Liver (tissue), 3 donors: ENCODE data around the gene KIF6.

Source experiments
- JUND ChIP-seq, 2 donors: IDR thresholded peaks; 2 replicates each; pipeline ENCODE4 v1.6.1; 2016; ENCODE audit warnings: antibody characterized with exemption in 2 of 2
- RAD21 ChIP-seq, 2 donors: IDR thresholded peaks; 2 replicates each; pipeline ENCODE4 v1.6.1; 2016; ENCODE audit warnings: antibody characterized with exemption in 2 of 2, mild to moderate bottlenecking in 2 of 2
- RXRA ChIP-seq, 2 donors: IDR thresholded peaks; 2 replicates each; pipeline ENCODE4 v1.6.1; 2017 to 2018; ENCODE audit warnings: antibody characterized with exemption in 2 of 2, mild to moderate bottlenecking in 1 of 2
- TAF1 ChIP-seq: conservative IDR thresholded peaks from 2 replicates; pipeline ENCODE4 v1.6.1; 2016; ENCODE audit warnings: antibody characterized with exemption, mild to moderate bottlenecking
- YY1 ChIP-seq: IDR thresholded peaks from 2 replicates; pipeline ENCODE4 v1.6.1; 2016; ENCODE audit warnings: antibody characterized with exemption, mild to moderate bottlenecking
- TF ChIP-seq, protein P1 (sequence below): fragments of 150-350 bp; IDR thresholded peaks from 2 replicates; pipeline ENCODE4 v1.5.1; 2017; ENCODE audit warnings: improper control_type of control experiment, low read depth, low read length; ENCODE audit not compliant: missing input control
- TF ChIP-seq, protein P2 (sequence below): IDR thresholded peaks from 2 replicates; pipeline ENCODE4 v1.6.1; 2016; ENCODE audit warnings: antibody characterized with exemption
- TF ChIP-seq, protein P3 (sequence below): IDR thresholded peaks from 2 replicates; pipeline ENCODE4 v1.6.1; 2016; ENCODE audit warnings: antibody characterized with exemption
- TF ChIP-seq, protein P4 (sequence below): IDR thresholded peaks from 2 replicates; pipeline ENCODE4 v1.6.1; 2016; ENCODE audit warnings: antibody characterized with exemption, mild to moderate bottlenecking
- donor health status: healthy.
- donor health status: healthy.

DNA sequence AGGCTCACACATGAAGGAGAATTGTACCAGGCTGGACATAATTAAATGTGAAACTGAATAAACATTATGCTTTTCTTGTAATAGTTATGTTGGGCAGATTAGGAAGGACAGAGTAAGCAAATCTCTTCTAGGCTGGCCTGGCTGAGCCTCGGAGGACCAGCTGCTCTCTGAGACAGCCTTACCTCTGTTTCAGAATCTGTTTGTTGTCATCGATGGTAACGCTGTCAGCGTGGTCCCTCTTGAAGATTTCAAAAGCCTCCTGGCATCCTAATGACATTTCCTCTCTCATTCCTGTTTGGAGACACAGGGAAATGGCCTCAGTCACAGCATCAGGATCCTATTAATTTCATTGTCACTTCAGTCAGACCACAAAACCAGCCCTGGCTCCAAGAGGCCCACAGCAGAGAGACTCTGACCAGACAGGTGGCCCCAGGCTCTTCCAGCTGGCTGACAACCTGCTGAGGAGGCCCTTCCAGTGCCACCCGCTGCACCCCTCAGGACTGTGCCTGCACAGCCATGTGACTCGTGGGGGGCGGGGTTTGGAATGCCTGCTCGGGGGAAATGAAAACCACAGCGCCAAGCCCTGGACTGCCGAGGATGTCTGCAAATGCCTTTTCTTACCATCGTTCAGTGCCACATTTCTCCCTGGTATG, 294.2 kb downstream of the KIF6 start:
- TF ChIP-seq, protein P1, sequence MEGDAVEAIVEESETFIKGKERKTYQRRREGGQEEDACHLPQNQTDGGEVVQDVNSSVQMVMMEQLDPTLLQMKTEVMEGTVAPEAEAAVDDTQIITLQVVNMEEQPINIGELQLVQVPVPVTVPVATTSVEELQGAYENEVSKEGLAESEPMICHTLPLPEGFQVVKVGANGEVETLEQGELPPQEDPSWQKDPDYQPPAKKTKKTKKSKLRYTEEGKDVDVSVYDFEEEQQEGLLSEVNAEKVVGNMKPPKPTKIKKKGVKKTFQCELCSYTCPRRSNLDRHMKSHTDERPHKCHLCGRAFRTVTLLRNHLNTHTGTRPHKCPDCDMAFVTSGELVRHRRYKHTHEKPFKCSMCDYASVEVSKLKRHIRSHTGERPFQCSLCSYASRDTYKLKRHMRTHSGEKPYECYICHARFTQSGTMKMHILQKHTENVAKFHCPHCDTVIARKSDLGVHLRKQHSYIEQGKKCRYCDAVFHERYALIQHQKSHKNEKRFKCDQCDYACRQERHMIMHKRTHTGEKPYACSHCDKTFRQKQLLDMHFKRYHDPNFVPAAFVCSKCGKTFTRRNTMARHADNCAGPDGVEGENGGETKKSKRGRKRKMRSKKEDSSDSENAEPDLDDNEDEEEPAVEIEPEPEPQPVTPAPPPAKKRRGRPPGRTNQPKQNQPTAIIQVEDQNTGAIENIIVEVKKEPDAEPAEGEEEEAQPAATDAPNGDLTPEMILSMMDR: no peak
- TF ChIP-seq TAF1: no peak
- no peak for TF ChIP-seq RAD21 (IDR thresholded peaks at IDR 0.05)
- TF ChIP-seq, protein P2, sequence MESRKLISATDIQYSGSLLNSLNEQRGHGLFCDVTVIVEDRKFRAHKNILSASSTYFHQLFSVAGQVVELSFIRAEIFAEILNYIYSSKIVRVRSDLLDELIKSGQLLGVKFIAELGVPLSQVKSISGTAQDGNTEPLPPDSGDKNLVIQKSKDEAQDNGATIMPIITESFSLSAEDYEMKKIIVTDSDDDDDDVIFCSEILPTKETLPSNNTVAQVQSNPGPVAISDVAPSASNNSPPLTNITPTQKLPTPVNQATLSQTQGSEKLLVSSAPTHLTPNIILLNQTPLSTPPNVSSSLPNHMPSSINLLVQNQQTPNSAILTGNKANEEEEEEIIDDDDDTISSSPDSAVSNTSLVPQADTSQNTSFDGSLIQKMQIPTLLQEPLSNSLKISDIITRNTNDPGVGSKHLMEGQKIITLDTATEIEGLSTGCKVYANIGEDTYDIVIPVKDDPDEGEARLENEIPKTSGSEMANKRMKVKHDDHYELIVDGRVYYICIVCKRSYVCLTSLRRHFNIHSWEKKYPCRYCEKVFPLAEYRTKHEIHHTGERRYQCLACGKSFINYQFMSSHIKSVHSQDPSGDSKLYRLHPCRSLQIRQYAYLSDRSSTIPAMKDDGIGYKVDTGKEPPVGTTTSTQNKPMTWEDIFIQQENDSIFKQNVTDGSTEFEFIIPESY: no peak
- TF ChIP-seq, protein P3, sequence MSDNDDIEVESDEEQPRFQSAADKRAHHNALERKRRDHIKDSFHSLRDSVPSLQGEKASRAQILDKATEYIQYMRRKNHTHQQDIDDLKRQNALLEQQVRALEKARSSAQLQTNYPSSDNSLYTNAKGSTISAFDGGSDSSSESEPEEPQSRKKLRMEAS: no peak
- TF ChIP-seq YY1: no peak
- TF ChIP-seq, protein P4, sequence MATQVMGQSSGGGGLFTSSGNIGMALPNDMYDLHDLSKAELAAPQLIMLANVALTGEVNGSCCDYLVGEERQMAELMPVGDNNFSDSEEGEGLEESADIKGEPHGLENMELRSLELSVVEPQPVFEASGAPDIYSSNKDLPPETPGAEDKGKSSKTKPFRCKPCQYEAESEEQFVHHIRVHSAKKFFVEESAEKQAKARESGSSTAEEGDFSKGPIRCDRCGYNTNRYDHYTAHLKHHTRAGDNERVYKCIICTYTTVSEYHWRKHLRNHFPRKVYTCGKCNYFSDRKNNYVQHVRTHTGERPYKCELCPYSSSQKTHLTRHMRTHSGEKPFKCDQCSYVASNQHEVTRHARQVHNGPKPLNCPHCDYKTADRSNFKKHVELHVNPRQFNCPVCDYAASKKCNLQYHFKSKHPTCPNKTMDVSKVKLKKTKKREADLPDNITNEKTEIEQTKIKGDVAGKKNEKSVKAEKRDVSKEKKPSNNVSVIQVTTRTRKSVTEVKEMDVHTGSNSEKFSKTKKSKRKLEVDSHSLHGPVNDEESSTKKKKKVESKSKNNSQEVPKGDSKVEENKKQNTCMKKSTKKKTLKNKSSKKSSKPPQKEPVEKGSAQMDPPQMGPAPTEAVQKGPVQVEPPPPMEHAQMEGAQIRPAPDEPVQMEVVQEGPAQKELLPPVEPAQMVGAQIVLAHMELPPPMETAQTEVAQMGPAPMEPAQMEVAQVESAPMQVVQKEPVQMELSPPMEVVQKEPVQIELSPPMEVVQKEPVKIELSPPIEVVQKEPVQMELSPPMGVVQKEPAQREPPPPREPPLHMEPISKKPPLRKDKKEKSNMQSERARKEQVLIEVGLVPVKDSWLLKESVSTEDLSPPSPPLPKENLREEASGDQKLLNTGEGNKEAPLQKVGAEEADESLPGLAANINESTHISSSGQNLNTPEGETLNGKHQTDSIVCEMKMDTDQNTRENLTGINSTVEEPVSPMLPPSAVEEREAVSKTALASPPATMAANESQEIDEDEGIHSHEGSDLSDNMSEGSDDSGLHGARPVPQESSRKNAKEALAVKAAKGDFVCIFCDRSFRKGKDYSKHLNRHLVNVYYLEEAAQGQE: no peak
- TF ChIP-seq JUND (IDR thresholded peaks at IDR 0.05): no peak
- no peak for TF ChIP-seq RXRA (IDR thresholded peaks at IDR 0.05)
